Islet precursor cell (in vitro differentiated cells): Measurements from ENCODE around the gene C16orf78.

Experiments
- DNase-seq: peaks from one replicate; pipeline ENCODE4 v3.0.0-alpha.2; 2018

C16orf78 gene

DNA sequence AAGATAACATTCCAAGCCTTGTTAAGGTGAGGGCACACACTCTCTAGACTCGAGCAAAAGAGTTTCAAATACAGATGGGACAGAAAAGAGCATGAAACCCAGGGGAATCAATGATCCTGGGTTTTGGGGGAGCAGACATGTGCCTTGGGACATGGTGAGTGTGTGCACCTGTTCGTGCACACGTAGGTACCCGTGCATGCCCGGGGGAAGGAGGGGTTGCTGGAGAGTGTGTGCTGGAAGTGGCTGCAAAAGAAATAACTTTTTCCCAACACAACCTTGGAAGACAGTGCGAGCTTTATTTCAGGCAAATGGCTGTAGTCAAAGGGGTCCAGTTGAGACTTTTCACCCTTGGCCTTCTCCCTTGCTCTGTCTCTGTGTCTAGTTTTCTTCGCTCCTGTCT, 62.6 kb downstream of the C16orf78 start:
- no peak for DNase-seq

DNA sequence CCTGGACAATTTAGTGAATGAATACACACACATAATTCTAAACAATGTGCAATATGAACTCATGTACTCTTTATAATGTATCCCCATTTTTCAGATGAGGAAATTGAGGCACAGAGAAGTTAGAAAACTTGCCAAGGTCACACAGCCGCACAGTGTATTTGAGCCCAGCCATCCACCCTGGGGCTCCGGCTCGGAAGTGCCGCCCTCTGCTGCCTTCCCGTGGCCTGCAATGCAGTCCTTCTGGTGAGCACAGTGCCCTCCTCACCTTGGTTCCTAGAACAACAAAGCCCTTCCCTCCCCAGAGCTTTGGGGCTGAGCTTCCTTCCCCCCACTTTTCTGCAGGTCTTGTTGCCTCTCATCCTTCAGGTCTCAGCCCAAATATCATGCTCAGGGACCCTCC, 63.7 kb downstream of the C16orf78 start:
- DNase-seq = no peak

- no peak for DNase-seq
These were observed 65.4 kb downstream of the C16orf78 start for GRCh38 chr16:49439050-49439449.

DNA sequence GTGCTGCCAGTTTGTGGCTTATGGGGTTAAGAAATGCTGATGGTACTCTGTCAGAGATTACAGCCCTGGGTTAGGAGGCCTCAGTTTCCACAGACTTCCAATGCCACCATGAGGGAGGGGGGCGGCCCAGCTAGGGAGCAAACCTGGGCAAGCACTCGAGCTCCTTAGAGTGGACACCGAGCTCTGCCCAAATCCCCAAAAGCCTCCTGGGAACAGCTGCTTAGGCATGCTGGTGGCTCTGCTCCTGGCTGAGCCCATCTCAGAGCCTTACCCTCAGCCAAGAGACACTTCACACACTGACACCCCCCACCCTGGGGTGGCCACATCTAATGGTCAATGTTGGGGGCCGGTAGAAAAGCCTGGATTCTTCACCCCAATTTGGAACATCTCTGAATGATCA, 66.1 kb downstream of the C16orf78 start:
- DNase-seq = no peak

GRCh38 chr16:49440156-49441065, 66.8 kb downstream of the C16orf78 start:
- no peak for DNase-seq

- peak; percentile 77 for DNase-seq
These were observed 67.8 kb downstream of the C16orf78 start for GRCh38 chr16:49441366-49441780.

- DNase-seq = no peak
These were observed 69.2 kb downstream of the C16orf78 start for GRCh38 chr16:49442805-49443204.

- DNase-seq = no peak
These were observed 70.0 kb downstream of the C16orf78 start for GRCh38 chr16:49443576-49443975.

DNA sequence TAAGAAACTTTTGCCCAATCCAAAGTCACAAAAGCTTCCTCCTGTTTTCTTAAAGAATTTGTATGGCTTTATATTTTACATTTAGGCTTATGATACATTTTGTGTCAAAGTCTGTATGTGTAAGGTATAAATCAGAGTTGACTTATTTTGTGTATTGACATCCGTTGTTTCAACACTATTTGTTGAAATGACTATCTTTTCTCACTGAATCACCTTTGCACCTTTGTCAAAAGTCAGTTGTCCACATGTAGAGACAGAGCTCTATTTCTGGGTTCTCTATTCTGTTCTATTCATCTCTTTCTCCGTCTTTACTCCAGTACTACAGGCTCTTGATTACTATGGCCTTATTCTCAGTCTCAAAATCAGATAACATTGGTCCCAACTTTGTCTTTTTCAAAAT, 73.2 kb downstream of the C16orf78 start:
- no peak for DNase-seq
